Measurements from ENCODE around the gene SHC3. TPM values are rescaled to one million over a fixed set of nuclear protein-coding genes. Genes with fewer than 3 reads are reported as not detected.

Gene SHC3
- polyA plus RNA-seq, 3 donors: not detected

- H2AFZ ChIP-seq (ENCODE audit: insufficient read depth, low read depth, low read length, poor library complexity, severe bottlenecking): no peak overlapping the region
- 50% methylated on average over 2 of the region's 4 CpGs for WGBS (ENCODE audit: insufficient coverage)
- intact Hi-C loops (cut with micrococcal nuclease): no loop called here
Observed at GRCh38 chr9:89037346-89037745, 141.3 kb downstream of the SHC3 start.

DNA sequence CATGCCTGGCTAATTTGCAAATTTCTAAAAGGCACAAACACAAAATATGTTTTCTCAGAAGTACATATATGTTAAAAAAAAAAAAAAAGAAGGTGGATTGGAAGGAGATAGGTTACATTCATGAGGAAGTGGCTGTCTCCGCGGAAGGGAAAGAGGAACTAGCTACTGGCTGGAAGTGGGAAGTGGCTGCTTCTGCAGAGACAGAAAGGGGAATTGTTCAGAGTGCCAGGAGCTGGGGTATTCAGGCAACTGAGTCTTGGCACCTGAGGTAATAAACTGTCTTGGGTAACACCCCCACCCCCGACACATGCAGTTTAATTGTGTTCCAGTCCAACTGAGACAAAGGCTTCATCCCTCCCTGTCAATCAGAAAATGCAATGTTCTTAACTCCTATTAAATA, 141.7 kb downstream of the SHC3 start:
- WGBS (ENCODE audit: insufficient coverage): 5% methylated on average over 2 of the region's 3 CpGs
- peak overlapping the region; percentile 67 for H3K9ac ChIP-seq (ENCODE audit: insufficient read depth, low read length, poor library complexity, severe bottlenecking)
- H3K27me3 Mint-ChIP-seq (ENCODE audit: low read depth in 3 of 3): peaks cover 9 to 22% (median 15%) of the 10 kb centered on the region in 3 donors
- peak; percentile 83 to 96 (median 96) for DNase-seq
- H3K27me3 ChIP-seq (ENCODE audit: control insufficient read depth in 2 of 2, insufficient read depth in 2 of 2, low read length in 2 of 2): peaks cover 1 to 25% of the 10 kb centered on the region in 2 donors
- H3K4me3 ChIP-seq (replicated peaks in 1 of 3; ENCODE audit: low read depth in 2 of 3, low read length in 3 of 3): peak overlapping the region; percentile 2 to 66 (median 65)
- H3K4me1 Mint-ChIP-seq: peaks cover 35% of the 10 kb centered on the region
- peak overlapping the region; percentile 71 for H3K4me2 ChIP-seq (replicated peaks; ENCODE audit: extremely low read depth, low read length, poor library complexity, severe bottlenecking)
- peak overlapping the region; percentile 70 to 92 for H3K27ac ChIP-seq (ENCODE audit: low read depth in 1 of 2, low read length in 2 of 2)
- peaks cover 0 to 5% (median 1%) of the 10 kb centered on the region in 7 donors for H3K9me3 Mint-ChIP-seq
- no peaks in the 10 kb centered on the region for H3K36me3 ChIP-seq (replicated peaks in 1 of 2; ENCODE audit: control insufficient read depth in 1 of 2, insufficient read depth in 2 of 2, low read length in 2 of 2)
- H2AFZ ChIP-seq (ENCODE audit: insufficient read depth, low read depth, low read length, poor library complexity, severe bottlenecking): peak overlapping the region; percentile 19
- H3K36me3 Mint-ChIP-seq: no peaks in the 10 kb centered on the region
- TF ChIP-seq, protein P1, sequence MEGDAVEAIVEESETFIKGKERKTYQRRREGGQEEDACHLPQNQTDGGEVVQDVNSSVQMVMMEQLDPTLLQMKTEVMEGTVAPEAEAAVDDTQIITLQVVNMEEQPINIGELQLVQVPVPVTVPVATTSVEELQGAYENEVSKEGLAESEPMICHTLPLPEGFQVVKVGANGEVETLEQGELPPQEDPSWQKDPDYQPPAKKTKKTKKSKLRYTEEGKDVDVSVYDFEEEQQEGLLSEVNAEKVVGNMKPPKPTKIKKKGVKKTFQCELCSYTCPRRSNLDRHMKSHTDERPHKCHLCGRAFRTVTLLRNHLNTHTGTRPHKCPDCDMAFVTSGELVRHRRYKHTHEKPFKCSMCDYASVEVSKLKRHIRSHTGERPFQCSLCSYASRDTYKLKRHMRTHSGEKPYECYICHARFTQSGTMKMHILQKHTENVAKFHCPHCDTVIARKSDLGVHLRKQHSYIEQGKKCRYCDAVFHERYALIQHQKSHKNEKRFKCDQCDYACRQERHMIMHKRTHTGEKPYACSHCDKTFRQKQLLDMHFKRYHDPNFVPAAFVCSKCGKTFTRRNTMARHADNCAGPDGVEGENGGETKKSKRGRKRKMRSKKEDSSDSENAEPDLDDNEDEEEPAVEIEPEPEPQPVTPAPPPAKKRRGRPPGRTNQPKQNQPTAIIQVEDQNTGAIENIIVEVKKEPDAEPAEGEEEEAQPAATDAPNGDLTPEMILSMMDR (IDR thresholded peaks at IDR 0.05): no peak
- H3K4me3 Mint-ChIP-seq: peak overlapping the region; percentile 66 to 85
- no peaks in the 10 kb centered on the region for H4K20me1 ChIP-seq (ENCODE audit: insufficient read depth, low read length)
- peaks cover 24 to 25% of the 10 kb centered on the region in 2 donors for H3K4me1 ChIP-seq (ENCODE audit: control insufficient read depth in 1 of 2, insufficient read depth in 2 of 2, low read length in 2 of 2)
- intact Hi-C loops (cut with micrococcal nuclease): no loop called here
- no peaks in the 10 kb centered on the region for H3K9me3 ChIP-seq (replicated peaks in 1 of 2; ENCODE audit: control insufficient read depth in 1 of 2, insufficient read depth in 1 of 2, low read length in 2 of 2)
- no peaks in the 10 kb centered on the region for H3K79me2 ChIP-seq (ENCODE audit: insufficient read depth, low read length)
- peak overlapping the region; percentile 87 to 95 (median 90) for H3K27ac Mint-ChIP-seq

More at GRCh38 chr9:89037346-89037745, 141.3 kb downstream of the SHC3 start:
- H3K27me3 ChIP-seq (ENCODE audit: control insufficient read depth in 2 of 2, insufficient read depth in 2 of 2, low read length in 2 of 2): peaks cover 0 to 24% of the 10 kb centered on the region in 2 donors
- H3K4me3 ChIP-seq (replicated peaks in 1 of 3; ENCODE audit: low read depth in 2 of 3, low read length in 3 of 3): peak overlapping the region in 1 of 3 experiments; percentile 25
- no peaks in the 10 kb centered on the region for H3K79me2 ChIP-seq (ENCODE audit: insufficient read depth, low read length)
- peaks cover 5 to 20% (median 16%) of the 10 kb centered on the region in 3 donors for H3K27me3 Mint-ChIP-seq (ENCODE audit: low read depth in 3 of 3)
- peak overlapping the region in 2 of 7 donors; percentile 90 to 92 for H3K27ac Mint-ChIP-seq
- TF ChIP-seq, protein P1 (IDR thresholded peaks at IDR 0.05): no peak
- H3K36me3 ChIP-seq (replicated peaks in 1 of 2; ENCODE audit: control insufficient read depth in 1 of 2, insufficient read depth in 2 of 2, low read length in 2 of 2): no peaks in the 10 kb centered on the region
- H3K27ac ChIP-seq (ENCODE audit: low read depth in 1 of 2, low read length in 2 of 2): peak overlapping the region in 1 of 2 donors; percentile 92
- peaks cover 35% of the 10 kb centered on the region for H3K4me1 Mint-ChIP-seq
- H3K4me2 ChIP-seq (replicated peaks; ENCODE audit: extremely low read depth, low read length, poor library complexity, severe bottlenecking): peak overlapping the region; percentile 71
- H3K4me3 Mint-ChIP-seq: peak overlapping the region in 1 of 2 donors; percentile 85
- H3K9me3 ChIP-seq (replicated peaks in 1 of 2; ENCODE audit: control insufficient read depth in 1 of 2, insufficient read depth in 1 of 2, low read length in 2 of 2): no peaks in the 10 kb centered on the region
- H3K4me1 ChIP-seq (ENCODE audit: control insufficient read depth in 1 of 2, insufficient read depth in 2 of 2, low read length in 2 of 2): peaks cover 24 to 25% of the 10 kb centered on the region in 2 donors
- peaks cover 0 to 3% (median 0%) of the 10 kb centered on the region in 7 donors for H3K9me3 Mint-ChIP-seq
- no peak overlapping the region for H3K9ac ChIP-seq (ENCODE audit: insufficient read depth, low read length, poor library complexity, severe bottlenecking)
- no peaks in the 10 kb centered on the region for H4K20me1 ChIP-seq (ENCODE audit: insufficient read depth, low read length)
- no peaks in the 10 kb centered on the region for H3K36me3 Mint-ChIP-seq
- peak in 1 of 3 donors; percentile 53 for DNase-seq
